Panc1 (cell line): Measurements from ENCODE around the gene FCMR. TPM values are rescaled to one million over a fixed set of nuclear protein-coding genes. Genes with fewer than 3 reads are reported as not detected.

Experiments
- ATAC-seq: fragments of 200-7000 bp; cut with Tn5 transposase; 2 replicates; pipeline ENCODE4 v1.9.1; 2020; ENCODE audit warnings: mild to moderate bottlenecking, moderate library complexity
- BruUV-seq: library from RNA; stranded (reverse); fragments of 400-500 nt; replicated peaks from 2 replicates; lab custom pipeline; 2021; lab: Mats Ljungman, UMichigan
- CTCF ChIA-PET: fragments of 300-600 bp; sonication (Branson Sonifier 250); formaldehyde crosslinking; loops from one replicate; lab custom pipeline; 2022; ENCODE audit warnings: antibody characterized with exemption; lab: Charles Lee
- POLR2A ChIA-PET: fragments of 300-600 bp; sonication (Branson Sonifier 250); formaldehyde crosslinking; loops from one replicate; lab custom pipeline; 2022; ENCODE audit warnings: antibody characterized with exemption; lab: Charles Lee
- DNase-seq: peaks from one replicate; pipeline ENCODE4 v3.0.0-alpha.2; 2010; ENCODE audit warnings: low read depth, low spot score
- H3K27ac ChIP-seq: 2 replicates; pipeline ENCODE4 v1.5.1; 2011; ENCODE audit warnings: mild to moderate bottlenecking, low read length, inconsistent platforms
- H3K27me3 ChIP-seq: fragments of 200-500 bp; sonication (Bioruptor generic); 2 replicates; pipeline ENCODE4 v1.6.0; 2014; ENCODE audit warnings: low read length, inconsistent platforms; ENCODE audit not compliant: control insufficient read depth, insufficient read depth
- H3K36me3 ChIP-seq: fragments of 200-500 bp; sonication (Bioruptor generic); 2 replicates; pipeline ENCODE4 v1.5.1; 2014; ENCODE audit warnings: inconsistent platforms, mild to moderate bottlenecking, low read length, moderate library complexity; ENCODE audit not compliant: control insufficient read depth, insufficient read depth
- H3K4me1 ChIP-seq: 2 replicates; pipeline ENCODE4 v1.5.1; 2011; ENCODE audit warnings: inconsistent platforms, mild to moderate bottlenecking, low read length, moderate library complexity; ENCODE audit not compliant: control insufficient read depth, insufficient read depth
- H3K4me3 ChIP-seq, 2 experiments: 2 replicates each; pipeline ENCODE4 v1.5.1; 2011 to 2012; ENCODE audit warnings: low read depth in 2 of 2, low read length in 2 of 2, mild to moderate bottlenecking in 2 of 2, inconsistent platforms in 1 of 2, moderate library complexity in 1 of 2
- H3K9me3 ChIP-seq: fragments of 200-500 bp; sonication (Bioruptor generic); 2 replicates; pipeline ENCODE4 v1.5.1; 2014; ENCODE audit warnings: low read depth, mild to moderate bottlenecking, inconsistent platforms, low read length, moderate library complexity; ENCODE audit not compliant: control insufficient read depth, insufficient read depth
- CTCF ChIP-seq: fragments of 450-650 bp; IDR thresholded peaks from 2 replicates; pipeline ENCODE4 v1.5.1; 2017; ENCODE audit warnings: mild to moderate bottlenecking
- POLR2AphosphoS5 ChIP-seq: IDR thresholded peaks from 2 replicates; pipeline ENCODE4 v1.6.1; 2012; ENCODE audit warnings: mild to moderate bottlenecking, low read depth, low read length, moderate library complexity
- REST ChIP-seq, 2 experiments: IDR thresholded peaks; 2 replicates each; pipeline ENCODE4 v1.6.1; 2011 to 2012; ENCODE audit warnings: low read depth in 2 of 2, control low read depth in 1 of 2, low read length in 1 of 2, mild to moderate bottlenecking in 1 of 2, moderate library complexity in 1 of 2; ENCODE audit not compliant: insufficient read depth in 1 of 2
- SIN3A ChIP-seq: IDR thresholded peaks from 2 replicates; pipeline ENCODE4 v1.6.1; 2012; ENCODE audit warnings: low read depth, mild to moderate bottlenecking, low read length, moderate library complexity, borderline replicate concordance; ENCODE audit not compliant: insufficient read depth
- TCF7L2 ChIP-seq: IDR thresholded peaks from 2 replicates; pipeline ENCODE4 v1.6.1; 2011; ENCODE audit warnings: mild to moderate bottlenecking, low read depth, low read length, inconsistent platforms
- in situ Hi-C: cut with HindIII; loops from 2 replicates; pipeline ENCODE4 v1.10.0; 2016; ENCODE audit warnings: low sequenced_read_pairs, low pct_unique_long_range_greater_than_20kb
- intact Hi-C: fragments of 100-400 bp; cut with micrococcal nuclease; formaldehyde crosslinking; loops from one replicate; pipeline ENCODE4 v1.10.0; 2022; ENCODE audit not compliant: unreplicated experiment
- total RNA-seq: library from RNA; stranded (reverse); gene quantifications from one replicate; pipeline ENCODE4 v1.2.1, GENCODE V29; 2021; ENCODE audit not compliant: unreplicated experiment

The FCMR gene
- total RNA-seq, 1 experiment from 2014 or later, result 0.41 TPM

- ChIA-PET POLR2A (no interaction called here), CTCF (interaction anchor here (0.6 kb wide), 1 partner anchor 231 kb away, joined by 3 read pairs; no protein-coding TSS in a partner anchor)
- Histone ChIP-seq H3K27me3 (no peaks in the 10 kb centered on the region), H3K4me3 (no peak overlapping the region), H3K9me3 (no peaks in the 10 kb centered on the region), H3K27ac (no peak overlapping the region), H3K36me3 (no peaks in the 10 kb centered on the region), H3K4me1 (no peaks in the 10 kb centered on the region)
- in situ Hi-C loops (no loop called here), intact Hi-C loops (no loop called here)
- TF ChIP-seq POLR2AphosphoS5 (no peak), REST (IDR thresholded peaks at IDR 0.05; ENCODE audit: insufficient read depth in 1 of 2, low read depth in 2 of 2, low read length in 1 of 2) (no peak), TCF7L2 (no peak), SIN3A (no peak), CTCF (no peak)
- BruUV-seq, result no TSS peak
- ATAC-seq, result 0 out of 2 replicates have a peak, but pooled peaks have one; percentile 26
- DNase-seq, result no peak
Observed at GRCh38 chr1:206931709-206932108, 10.0 kb upstream of the FCMR start.

- TF ChIP-seq POLR2AphosphoS5 (no peak), REST (IDR thresholded peaks at IDR 0.05; ENCODE audit: insufficient read depth in 1 of 2, low read depth in 2 of 2, low read length in 1 of 2) (no peak), TCF7L2 (no peak), SIN3A (no peak), CTCF (no peak)
- Histone ChIP-seq H3K9me3 (no peaks in the 10 kb centered on the region), H3K4me1 (no peaks in the 10 kb centered on the region), H3K27me3 (no peaks in the 10 kb centered on the region), H3K27ac (no peak overlapping the region), H3K4me3 (no peak overlapping the region), H3K36me3 (no peaks in the 10 kb centered on the region)
- POLR2A ChIA-PET, result no interaction called here
- no TSS peak for BruUV-seq
- in situ Hi-C loops, result no loop called here
- DNase-seq (no peak), ATAC-seq (no peak)
- CTCF ChIA-PET, result no interaction called here
- intact Hi-C loops, result no loop called here
Observed at GRCh38 chr1:206930210-206930798, 8.6 kb upstream of the FCMR start.
